CD4-positive, CD25-positive, alpha-beta regulatory T cell (primary cell): ENCODE measurements around the gene DDTL. TPM values are rescaled to one million over a fixed set of nuclear protein-coding genes. Genes with fewer than 3 reads are reported as not detected.

Experiments
- ATAC-seq, 2 donors: fragments of 150-1000 bp; cut with Tn5 transposase; one replicate each; pipeline ENCODE4 v1.10.0; 2021; ENCODE audit warnings: low read depth in 2 of 2, moderate number of reproducible peaks in 2 of 2, moderate library complexity in 1 of 2
- DNase-seq, 3 donors: peaks; one replicate each; pipeline versions ENCODE4 v3.0.0 to v3.0.0-alpha.2; 2012 to 2022; ENCODE audit warnings: mixed read lengths in 1 of 3
- H3K27ac ChIP-seq: one replicate; pipeline ENCODE4 v1.7.0; 2013; ENCODE audit warnings: mild to moderate bottlenecking, low read length; ENCODE audit not compliant: insufficient read depth, poor library complexity, severe bottlenecking
- H3K27me3 ChIP-seq: one replicate; pipeline ENCODE4 v1.7.0; 2013; ENCODE audit warnings: low read length; ENCODE audit not compliant: control insufficient read depth, insufficient read depth
- H3K36me3 ChIP-seq: one replicate; pipeline ENCODE4 v1.7.0; 2013; ENCODE audit warnings: mild to moderate bottlenecking, low read length, moderate library complexity; ENCODE audit not compliant: control insufficient read depth, insufficient read depth
- H3K4me1 ChIP-seq: 2 replicates; pipeline ENCODE4 v1.7.0; 2013; ENCODE audit warnings: mild to moderate bottlenecking, low read length; ENCODE audit not compliant: insufficient read depth, control insufficient read depth, poor library complexity, severe bottlenecking
- H3K4me3 ChIP-seq: one replicate; pipeline ENCODE4 v1.7.0; 2013; ENCODE audit warnings: low read depth, mild to moderate bottlenecking, low read length, moderate library complexity
- H3K9me3 ChIP-seq, 2 experiments: 1 replicate in 1 of 2; 2 replicates in 1 of 2; pipeline ENCODE4 v1.7.0; 2013; ENCODE audit warnings: low read length in 2 of 2, mild to moderate bottlenecking in 1 of 2, moderate library complexity in 1 of 2; ENCODE audit not compliant: control insufficient read depth in 2 of 2
- H3K27ac Mint-ChIP-seq, 3 donors: one replicate each; pipeline ENCODE4 v1.8.0; 2020 to 2022; ENCODE audit warnings: mild to moderate bottlenecking in 3 of 3, mixed read lengths in 3 of 3, moderate library complexity in 2 of 3
- H3K27me3 Mint-ChIP-seq: one replicate; pipeline ENCODE4 v1.8.0; 2022; ENCODE audit warnings: mild to moderate bottlenecking, mixed read lengths
- H3K36me3 Mint-ChIP-seq: one replicate; pipeline ENCODE4 v1.8.0; 2020; ENCODE audit warnings: mixed read lengths
- H3K4me1 Mint-ChIP-seq, 4 donors: one replicate each; pipeline ENCODE4 v1.8.0; 2020 to 2022; ENCODE audit warnings: mixed read lengths in 4 of 4, mild to moderate bottlenecking in 1 of 4
- H3K4me3 Mint-ChIP-seq, 4 donors: one replicate each; pipeline ENCODE4 v1.8.0; 2020 to 2022; ENCODE audit warnings: mild to moderate bottlenecking in 4 of 4, mixed read lengths in 4 of 4, moderate library complexity in 3 of 4
- H3K9me3 Mint-ChIP-seq, 7 donors: one replicate each; pipeline ENCODE4 v1.8.0; 2020 to 2022; ENCODE audit warnings: mixed read lengths in 7 of 7, mild to moderate bottlenecking in 3 of 7, moderate library complexity in 2 of 7
- polyA plus RNA-seq, 4 donors: library from polyadenylated mRNA; unstranded; fragments of 300-500 nt; fragmentation: Illumina TruSeq; gene quantifications; one replicate each; pipeline ENCODE4 v1.2.3, GENCODE V29; 2021
- total RNA-seq: library from RNA; stranded (reverse); gene quantifications from one replicate; pipeline ENCODE4 v1.2.3, GENCODE V29; 2022

The DDTL gene
- total and polyA plus RNA-seq, 5 donors from 2014 or later, result 1.2 to 4.4 (median 2.9) TPM

- Histone ChIP-seq H3K27me3 (no peaks in the 10 kb centered on the region), H3K36me3 (peaks cover 14% of the 10 kb centered on the region), H3K9me3 (no peaks in the 10 kb centered on the region), H3K4me1 (peaks cover 4% of the 10 kb centered on the region), H3K4me3 (no peak overlapping the region), H3K27ac (no peak overlapping the region)
- DNase-seq (no peak), ATAC-seq (no peak)
- Mint-ChIP-seq H3K36me3 (peaks cover 33% of the 10 kb centered on the region), H3K27ac (no peak overlapping the region), H3K27me3 (no peaks in the 10 kb centered on the region), H3K9me3 (peaks cover 0 to 6% (median 0%) of the 10 kb centered on the region in 7 donors), H3K4me3 (no peak overlapping the region), H3K4me1 (peaks cover 13 to 51% (median 26%) of the 10 kb centered on the region in 4 donors)
Observed at GRCh38 chr22:24021304-24021703, 54.6 kb downstream of the DDTL start.

Other genes with a start within 250 kb of the DDTL start
- gene ZNF70, start 215.8 kb upstream of the DDTL start, total RNA-seq, result 2.0 TPM
- gene ZNF70, start 215.8 kb upstream of the DDTL start, polyA plus RNA-seq, result under 1 TPM; 0.06 to 0.49 (median 0.27) TPM
- 0.89 TPM for gene VPREB3, start 212.5 kb upstream of the DDTL start, total RNA-seq
- 1 to 10 TPM in 2 of 4 donors, under 1 TPM in 1, not detected in 1; 0.74 to 4.5 (median 2.1) TPM for gene VPREB3, start 212.5 kb upstream of the DDTL start, polyA plus RNA-seq
- 0.96 TPM for gene C22orf15, start 203.9 kb upstream of the DDTL start, total RNA-seq
- 1 to 10 TPM in 1 of 4 donors, under 1 TPM in 3; 0.76 to 1.6 (median 0.85) TPM for gene C22orf15, start 203.9 kb upstream of the DDTL start, polyA plus RNA-seq
- gene CHCHD10, start 198.9 kb upstream of the DDTL start, total RNA-seq, result 30.6 TPM
- 10 to 100 TPM; 16.3 to 31.7 (median 19.8) TPM for gene CHCHD10, start 198.9 kb upstream of the DDTL start, polyA plus RNA-seq
- gene MMP11, start 194.0 kb upstream of the DDTL start, total RNA-seq, result 0.52 TPM
- gene MMP11, start 194.0 kb upstream of the DDTL start, polyA plus RNA-seq, result 1 to 10 TPM in 2 of 4 donors, under 1 TPM in 1, not detected in 1; 0.99 to 1.7 (median 1.0) TPM
- 58.4 TPM for gene SMARCB1, start 179.9 kb upstream of the DDTL start, total RNA-seq
- gene SMARCB1, start 179.9 kb upstream of the DDTL start, polyA plus RNA-seq, result 10 to 100 TPM; 28.3 to 30.8 (median 29.7) TPM
- 1.0 TPM for gene DERL3, start 127.9 kb upstream of the DDTL start, total RNA-seq
- gene DERL3, start 127.9 kb upstream of the DDTL start, polyA plus RNA-seq, result under 1 TPM in 1 of 4 donors, not detected in 3; 0.53 TPM
- 8.6 TPM for gene SLC2A11, start 109.0 kb upstream of the DDTL start, total RNA-seq
- gene SLC2A11, start 109.0 kb upstream of the DDTL start, polyA plus RNA-seq, result 1 to 10 TPM; 2.5 to 4.6 (median 4.1) TPM
- 202 TPM for gene MIF, start 72.5 kb upstream of the DDTL start, total RNA-seq
- 1,000 to 10,000 TPM; 1,100 to 1,384 (median 1,231) TPM for gene MIF, start 72.5 kb upstream of the DDTL start, polyA plus RNA-seq
- gene GSTT2B, start 5.7 kb upstream of the DDTL start, total RNA-seq, result not detected
- not detected for gene GSTT2B, start 5.7 kb upstream of the DDTL start, polyA plus RNA-seq
- 68.0 TPM for gene DDT, start 7.6 kb downstream of the DDTL start, total RNA-seq
- gene DDT, start 7.6 kb downstream of the DDTL start, polyA plus RNA-seq, result 100 to 1,000 TPM; 117 to 142 (median 132) TPM
- not detected for gene GSTT2, start 13.2 kb downstream of the DDTL start, total RNA-seq
- gene GSTT2, start 13.2 kb downstream of the DDTL start, polyA plus RNA-seq, result not detected
- gene GSTT4, start 38.6 kb downstream of the DDTL start, total RNA-seq, result not detected
- gene GSTT4, start 38.6 kb downstream of the DDTL start, polyA plus RNA-seq, result not detected
- gene CABIN1, start 44.4 kb downstream of the DDTL start, total RNA-seq, result 116 TPM
- gene CABIN1, start 44.4 kb downstream of the DDTL start, polyA plus RNA-seq, result 1 to 10 TPM; 6.1 to 8.2 (median 7.1) TPM
- 0.81 TPM for gene SUSD2, start 214.6 kb downstream of the DDTL start, total RNA-seq
- gene SUSD2, start 214.6 kb downstream of the DDTL start, polyA plus RNA-seq, result under 1 TPM in 1 of 4 donors, not detected in 3; 0.06 TPM